ENCODE data around the gene MYADML2.

DNA sequence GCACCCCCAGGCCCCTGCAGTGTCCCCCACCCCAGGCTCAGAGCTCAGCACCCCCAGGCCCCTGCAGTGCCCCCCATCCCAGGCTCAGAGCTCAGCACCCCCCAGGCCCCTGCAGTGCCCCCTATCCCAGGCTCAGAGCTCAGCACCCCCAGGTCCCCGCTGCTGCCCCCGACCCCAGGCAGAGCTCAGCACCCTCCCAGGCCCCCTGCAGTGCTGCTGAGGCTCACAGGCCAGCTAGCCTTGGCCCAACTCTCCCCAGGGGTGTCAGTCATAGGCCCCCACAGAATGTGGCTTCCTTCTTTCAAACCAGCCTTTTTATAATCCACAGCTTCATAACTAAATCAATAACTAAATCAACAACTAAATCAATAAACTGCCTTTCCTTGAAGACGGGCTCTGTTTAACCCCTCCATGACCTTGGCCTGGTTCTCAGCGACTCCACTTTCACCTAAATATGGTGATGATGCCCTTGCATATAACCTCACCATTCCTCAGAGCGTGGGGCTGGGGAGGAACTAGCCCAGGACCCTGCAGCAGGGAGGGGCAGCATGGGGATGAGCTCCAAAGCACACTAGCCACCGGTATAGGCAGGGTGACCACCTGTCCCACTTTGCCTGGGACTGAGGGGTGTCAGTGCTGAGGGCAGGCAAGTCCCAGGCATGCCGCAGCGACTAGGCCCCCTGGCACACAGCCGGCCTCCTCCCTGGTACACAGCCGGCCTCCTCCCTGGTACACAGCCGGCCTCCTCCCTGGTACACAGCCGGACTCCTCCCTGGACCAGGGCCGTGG, 8.9 kb upstream of the MYADML2 start:
- TF ChIP-seq SNAI2 (CRISPR knock-in tag; IDR thresholded peaks at IDR 0.05) = no peak
- TF ChIP-seq ZFP3 (CRISPR knock-in tag; IDR thresholded peaks at IDR 0.05) = no peak
- TF ChIP-seq POU6F1 (CRISPR knock-in tag; IDR thresholded peaks at IDR 0.05; ENCODE audit: borderline replicate concordance, low read depth) = no peak
- TF ChIP-seq ZNF8 (CRISPR knock-in tag; IDR thresholded peaks at IDR 0.05) = no peak
- TF ChIP-seq, protein P1, sequence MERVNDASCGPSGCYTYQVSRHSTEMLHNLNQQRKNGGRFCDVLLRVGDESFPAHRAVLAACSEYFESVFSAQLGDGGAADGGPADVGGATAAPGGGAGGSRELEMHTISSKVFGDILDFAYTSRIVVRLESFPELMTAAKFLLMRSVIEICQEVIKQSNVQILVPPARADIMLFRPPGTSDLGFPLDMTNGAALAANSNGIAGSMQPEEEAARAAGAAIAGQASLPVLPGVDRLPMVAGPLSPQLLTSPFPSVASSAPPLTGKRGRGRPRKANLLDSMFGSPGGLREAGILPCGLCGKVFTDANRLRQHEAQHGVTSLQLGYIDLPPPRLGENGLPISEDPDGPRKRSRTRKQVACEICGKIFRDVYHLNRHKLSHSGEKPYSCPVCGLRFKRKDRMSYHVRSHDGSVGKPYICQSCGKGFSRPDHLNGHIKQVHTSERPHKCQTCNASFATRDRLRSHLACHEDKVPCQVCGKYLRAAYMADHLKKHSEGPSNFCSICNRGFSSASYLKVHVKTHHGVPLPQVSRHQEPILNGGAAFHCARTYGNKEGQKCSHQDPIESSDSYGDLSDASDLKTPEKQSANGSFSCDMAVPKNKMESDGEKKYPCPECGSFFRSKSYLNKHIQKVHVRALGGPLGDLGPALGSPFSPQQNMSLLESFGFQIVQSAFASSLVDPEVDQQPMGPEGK (CRISPR knock-in tag; IDR thresholded peaks at IDR 0.05; ENCODE audit: borderline replicate concordance) = no peak
- TF ChIP-seq GLIS3 (CRISPR knock-in tag; IDR thresholded peaks at IDR 0.05) = no peak
- TF ChIP-seq CREB5 (CRISPR knock-in tag; IDR thresholded peaks at IDR 0.05; ENCODE audit: low read depth) = no peak
- no peak for TF ChIP-seq ZNF565 (CRISPR knock-in tag; conservative IDR thresholded peaks at IDR 0.05; ENCODE audit: low read depth)
- no peak for TF ChIP-seq ZNF70 (CRISPR knock-in tag; IDR thresholded peaks at IDR 0.05)
- no peak for TF ChIP-seq ISL1 (CRISPR knock-in tag; IDR thresholded peaks at IDR 0.05)
- no peak for TF ChIP-seq ZFP30 (CRISPR knock-in tag; IDR thresholded peaks at IDR 0.05)
- TF ChIP-seq TCF4 (CRISPR knock-in tag; IDR thresholded peaks at IDR 0.05; ENCODE audit: borderline replicate concordance) = no peak
- TF ChIP-seq, protein P2, sequence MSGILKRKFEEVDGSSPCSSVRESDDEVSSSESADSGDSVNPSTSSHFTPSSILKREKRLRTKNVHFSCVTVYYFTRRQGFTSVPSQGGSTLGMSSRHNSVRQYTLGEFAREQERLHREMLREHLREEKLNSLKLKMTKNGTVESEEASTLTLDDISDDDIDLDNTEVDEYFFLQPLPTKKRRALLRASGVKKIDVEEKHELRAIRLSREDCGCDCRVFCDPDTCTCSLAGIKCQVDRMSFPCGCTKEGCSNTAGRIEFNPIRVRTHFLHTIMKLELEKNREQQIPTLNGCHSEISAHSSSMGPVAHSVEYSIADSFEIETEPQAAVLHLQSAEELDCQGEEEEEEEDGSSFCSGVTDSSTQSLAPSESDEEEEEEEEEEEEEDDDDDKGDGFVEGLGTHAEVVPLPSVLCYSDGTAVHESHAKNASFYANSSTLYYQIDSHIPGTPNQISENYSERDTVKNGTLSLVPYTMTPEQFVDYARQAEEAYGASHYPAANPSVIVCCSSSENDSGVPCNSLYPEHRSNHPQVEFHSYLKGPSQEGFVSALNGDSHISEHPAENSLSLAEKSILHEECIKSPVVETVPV (CRISPR knock-in tag; IDR thresholded peaks at IDR 0.05) = no peak

Data from SK-N-SH treated with all-trans-retinoic acid at 6 μM for 48 hours (cell line).